ENCODE results near the gene RCAN2.

Gene RCAN2

DNA sequence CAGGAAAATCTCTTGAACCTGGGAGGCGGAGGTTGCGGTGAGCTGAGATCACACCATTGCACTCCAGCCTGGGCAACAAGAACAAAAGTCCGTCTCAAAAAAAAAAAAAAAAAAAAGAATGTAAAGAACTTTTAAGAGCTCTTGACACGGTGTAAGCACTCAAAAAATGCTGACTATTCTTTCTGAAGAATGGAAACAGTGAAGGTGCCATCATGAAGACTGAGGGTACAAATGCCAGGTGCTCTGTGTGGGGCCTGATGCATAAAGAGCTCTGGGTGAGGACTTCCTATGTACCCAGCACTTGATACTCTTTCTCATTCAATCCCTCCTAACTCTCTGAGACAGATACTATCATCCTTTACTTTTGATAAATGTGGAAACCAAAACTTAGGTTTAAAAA lies 275.5 kb downstream of the RCAN2 start:
- DNase-seq (ENCODE audit: low read depth in 2 of 2) = no peak

DNA sequence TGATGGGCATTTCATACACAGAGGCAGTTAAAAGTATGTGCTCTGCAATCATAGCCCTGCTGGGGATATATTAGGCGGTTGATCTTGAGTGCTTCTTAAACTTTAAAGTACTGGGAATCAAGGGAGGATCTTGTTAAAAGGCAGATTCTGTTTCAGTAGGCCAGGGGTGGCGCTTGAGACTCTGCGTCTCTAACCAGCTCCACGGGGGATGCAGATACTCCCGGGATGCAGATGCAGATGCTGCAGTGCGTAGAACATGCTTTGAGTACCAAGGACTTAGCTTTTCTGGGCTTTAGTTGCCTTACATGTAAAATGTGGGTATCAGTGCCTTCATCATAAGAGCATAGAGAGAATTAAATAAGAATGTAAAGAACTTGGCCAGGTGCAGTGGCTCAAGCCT lies 276.0 kb downstream of the RCAN2 start:
- DNase-seq (ENCODE audit: low read depth in 2 of 2) = no peak

DNA sequence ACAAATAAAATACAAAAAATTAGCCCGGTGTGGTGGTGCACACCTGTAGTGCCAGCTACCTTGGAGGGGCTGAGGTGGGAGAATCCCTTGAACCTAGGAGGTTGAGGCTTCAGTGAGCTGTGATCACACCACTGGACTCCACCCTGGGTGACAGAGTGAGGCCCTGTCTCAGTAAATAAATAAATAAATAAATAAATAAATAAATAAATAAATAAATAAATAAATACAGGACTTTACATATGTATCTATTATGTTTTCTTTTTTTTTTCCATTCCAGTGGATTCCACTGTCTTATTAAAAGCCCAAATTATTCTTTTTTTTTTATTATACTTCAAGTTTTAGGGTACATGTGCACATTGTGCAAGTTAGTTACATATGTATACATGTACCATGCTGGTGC lies 279.3 kb downstream of the RCAN2 start:
- DNase-seq (ENCODE audit: low read depth in 2 of 2) = no peak

DNA sequence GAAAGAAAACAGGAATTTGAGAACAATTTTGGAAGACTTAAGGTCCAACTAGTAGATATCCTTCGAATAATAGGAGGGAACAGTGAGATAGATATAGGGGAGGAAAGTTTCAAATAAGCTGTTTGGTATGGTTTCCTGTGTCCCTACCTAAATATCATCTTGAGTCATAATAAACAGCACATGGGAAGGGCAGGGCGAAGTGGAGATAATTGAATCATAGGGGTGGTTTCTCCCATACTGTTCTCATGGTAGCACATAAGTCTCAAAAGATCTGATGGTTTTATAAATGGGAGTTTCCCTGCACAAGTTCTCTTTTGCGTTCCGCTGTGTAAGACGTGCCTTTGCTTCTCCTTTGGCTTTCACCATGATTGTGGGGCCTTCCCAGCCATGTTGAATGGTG lies 281.0 kb downstream of the RCAN2 start:
- DNase-seq (ENCODE audit: low read depth in 2 of 2) = no peak

DNA sequence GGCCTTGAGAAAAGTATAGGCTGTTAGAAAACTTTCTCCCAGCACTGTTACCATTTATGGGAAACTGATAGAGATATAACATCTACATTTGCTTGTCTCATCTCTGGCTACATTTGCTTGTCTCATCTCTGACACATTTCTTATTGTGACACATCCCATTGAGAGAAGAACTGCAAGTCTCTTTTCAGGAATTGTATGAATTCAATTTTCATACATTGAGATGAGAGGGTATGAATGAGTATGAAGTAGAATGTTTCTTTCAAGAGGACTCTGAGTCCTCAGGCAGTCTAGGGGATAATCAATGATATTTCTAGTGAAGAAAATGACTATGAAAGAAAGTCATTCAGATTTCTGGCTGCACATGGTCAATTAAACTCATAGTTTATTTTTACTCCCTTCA lies 282.9 kb downstream of the RCAN2 start:
- no peak for DNase-seq (ENCODE audit: low read depth in 2 of 2)

DNA sequence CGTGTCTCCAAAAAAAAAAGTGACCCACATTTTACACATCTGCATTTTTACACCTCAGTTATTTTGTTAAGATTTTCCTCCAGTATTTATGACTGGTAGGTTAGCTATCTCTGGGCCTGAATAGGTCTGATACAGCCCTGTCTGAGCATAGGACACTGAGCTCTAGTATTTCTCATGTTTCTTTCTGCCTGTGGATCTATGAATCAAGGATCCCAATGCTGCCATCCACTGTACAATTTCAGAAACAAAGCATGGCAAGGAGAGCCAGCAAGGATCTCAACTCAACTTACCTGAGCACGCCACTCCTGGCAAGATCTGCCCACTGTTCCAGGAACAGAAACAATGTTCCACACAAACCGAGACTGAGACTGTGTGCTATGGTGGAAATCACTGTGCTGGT lies 284.1 kb downstream of the RCAN2 start:
- DNase-seq (ENCODE audit: low read depth in 2 of 2) = no peak

DNA sequence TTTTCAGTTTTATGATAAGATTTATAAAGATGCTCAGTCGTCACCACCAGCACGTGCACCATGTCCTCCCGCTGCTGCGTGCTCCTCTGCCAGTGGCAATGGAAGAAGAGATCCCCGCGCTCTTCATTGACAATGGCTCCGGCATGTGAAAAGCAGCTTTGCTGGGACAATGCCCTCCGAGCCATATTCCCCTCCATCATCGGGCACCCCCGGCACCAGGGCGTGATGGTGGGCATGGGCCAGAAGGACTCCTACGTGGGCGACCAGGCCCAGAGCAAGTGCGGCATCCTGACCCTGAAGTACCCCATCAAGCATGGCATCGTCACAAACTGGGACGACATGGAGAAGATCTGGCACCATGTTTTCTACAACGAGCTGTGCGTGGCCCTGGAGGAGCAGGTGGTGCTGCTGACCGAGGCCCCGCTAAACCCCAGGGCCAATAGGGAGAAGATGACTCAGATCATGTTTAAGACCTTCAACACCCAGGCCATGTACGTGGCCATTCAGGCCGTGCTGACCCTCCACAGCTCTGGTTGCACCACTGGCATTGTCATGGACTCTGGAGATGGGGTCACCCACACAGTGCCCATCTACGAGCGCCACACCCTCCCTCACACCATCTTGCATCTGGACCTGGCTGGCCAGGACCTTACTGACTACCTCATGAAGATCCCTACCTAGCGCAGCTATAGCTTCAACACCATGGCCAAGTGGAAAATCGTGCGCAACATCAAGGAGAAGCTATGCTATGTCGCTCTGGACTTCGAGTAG lies 286.2 kb downstream of the RCAN2 start:
- no peak for DNase-seq (ENCODE audit: low read depth in 2 of 2)

DNA sequence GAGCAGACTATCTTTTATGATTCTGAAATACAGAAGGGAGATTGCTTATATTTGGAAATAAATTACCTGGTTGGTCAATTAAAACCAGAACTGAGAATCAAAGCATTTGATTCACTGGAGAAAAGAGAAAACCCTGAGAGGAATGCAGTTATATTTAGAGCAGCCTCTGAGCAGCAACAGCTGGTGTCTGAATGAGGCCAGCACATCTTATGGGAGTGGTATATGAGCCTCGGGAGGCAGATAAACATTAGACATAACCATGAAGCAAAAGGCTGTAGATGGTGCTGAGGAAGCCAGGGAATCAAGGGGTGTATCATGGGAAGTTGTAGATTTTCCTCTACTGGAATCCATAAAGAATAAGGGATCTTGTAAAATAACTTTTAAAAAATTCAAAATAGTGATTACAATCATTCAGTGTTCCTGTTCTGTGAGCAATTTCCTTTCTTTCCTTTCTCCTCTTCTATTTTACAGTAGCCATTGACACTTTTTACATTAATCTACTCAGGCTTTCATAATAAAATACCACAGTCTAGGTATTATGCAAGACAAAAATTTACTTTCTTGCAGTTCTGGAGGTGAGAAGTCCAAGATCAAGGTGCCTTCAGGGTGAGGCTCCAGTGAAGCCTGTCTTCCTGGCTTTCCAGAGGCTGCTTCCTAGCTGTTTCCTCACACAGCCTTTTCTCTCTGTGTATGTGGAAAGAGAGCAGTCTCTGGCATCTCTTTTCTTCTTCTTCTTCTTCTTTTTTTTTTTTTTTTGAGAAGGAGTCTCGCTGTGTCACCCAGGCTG lies 287.7 kb downstream of the RCAN2 start:
- no peak for DNase-seq (ENCODE audit: low read depth in 2 of 2)

DNA sequence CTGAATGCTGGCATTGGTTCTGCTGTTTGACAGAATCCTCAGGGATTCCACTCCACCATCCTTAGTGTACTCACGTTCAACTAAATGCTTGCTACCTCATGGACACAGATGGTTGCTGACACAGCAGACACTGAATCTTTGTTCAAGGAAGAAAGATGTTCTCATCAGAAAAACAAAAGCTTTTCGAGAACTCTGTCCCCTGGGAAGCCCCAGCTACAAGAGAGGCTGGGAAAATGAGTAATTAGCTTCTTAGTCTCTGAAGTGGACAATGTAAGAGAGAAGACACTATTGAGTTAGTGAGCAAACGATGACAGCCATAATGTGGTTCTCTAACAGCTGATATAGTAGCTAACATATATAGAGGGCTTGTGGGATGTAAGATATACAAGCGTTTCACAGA lies 289.5 kb downstream of the RCAN2 start:
- DNase-seq (ENCODE audit: low read depth in 2 of 2) = no peak

DNA sequence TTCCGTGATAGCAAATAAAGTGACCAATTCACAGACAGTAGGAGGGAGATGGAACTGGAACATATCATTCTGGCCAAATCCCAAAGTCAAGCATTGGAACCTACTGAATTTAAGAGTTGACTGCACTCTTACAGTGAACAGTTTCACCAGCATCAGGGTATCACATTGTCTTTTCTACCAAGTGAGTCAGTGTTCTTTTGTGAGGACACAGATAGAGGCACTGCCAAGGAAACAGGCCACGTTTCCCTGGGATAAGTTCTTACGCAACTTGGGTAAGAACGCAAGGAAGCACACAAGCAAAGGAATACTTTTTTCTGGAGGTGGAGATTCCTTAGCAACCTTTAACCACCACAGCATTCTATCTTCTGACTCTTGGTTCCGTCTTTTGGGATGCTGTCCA lies 291.9 kb downstream of the RCAN2 start:
- DNase-seq (ENCODE audit: low read depth in 2 of 2) = no peak

DNA sequence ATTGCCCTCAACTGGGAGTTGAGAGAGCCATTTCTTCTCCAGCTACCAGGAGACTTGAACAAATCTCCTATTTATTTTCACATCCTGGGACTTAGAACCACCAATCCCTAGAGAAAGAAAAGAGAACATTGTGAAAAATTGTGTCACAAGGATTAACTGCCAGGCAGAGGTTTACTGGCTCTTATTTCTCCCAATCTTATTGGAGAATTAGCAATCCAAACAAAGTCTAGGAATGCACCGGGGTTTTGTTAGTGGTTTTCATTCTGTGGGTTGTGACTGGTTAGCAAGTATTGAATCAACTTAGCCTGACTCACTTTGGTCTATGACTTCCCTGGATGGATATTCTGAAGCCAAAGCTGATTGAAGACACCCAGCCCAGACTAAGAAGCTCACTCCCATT lies 299.3 kb downstream of the RCAN2 start:
- no peak for DNase-seq (ENCODE audit: low read depth in 2 of 2)

DNA sequence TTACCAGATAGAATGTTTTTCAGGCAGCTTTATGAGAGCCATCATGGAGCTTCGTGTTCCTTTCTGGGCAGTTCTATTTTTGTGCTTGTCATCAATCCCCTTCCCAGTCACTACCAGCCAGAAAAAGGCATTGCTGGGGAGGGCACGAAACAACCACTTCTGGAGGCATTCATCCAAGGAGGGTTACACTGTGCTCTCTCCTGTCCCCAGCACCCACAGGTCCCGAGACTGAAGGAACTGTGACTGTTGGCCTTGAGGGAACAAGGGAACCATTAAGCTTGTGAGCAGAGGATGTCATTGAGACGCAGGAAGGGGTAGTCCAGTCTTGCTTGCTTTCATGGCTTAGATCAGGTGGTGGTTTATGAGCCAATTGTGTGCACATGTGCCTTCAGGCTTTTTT lies 300.4 kb downstream of the RCAN2 start:
- DNase-seq (ENCODE audit: low read depth in 2 of 2) = no peak

DNA sequence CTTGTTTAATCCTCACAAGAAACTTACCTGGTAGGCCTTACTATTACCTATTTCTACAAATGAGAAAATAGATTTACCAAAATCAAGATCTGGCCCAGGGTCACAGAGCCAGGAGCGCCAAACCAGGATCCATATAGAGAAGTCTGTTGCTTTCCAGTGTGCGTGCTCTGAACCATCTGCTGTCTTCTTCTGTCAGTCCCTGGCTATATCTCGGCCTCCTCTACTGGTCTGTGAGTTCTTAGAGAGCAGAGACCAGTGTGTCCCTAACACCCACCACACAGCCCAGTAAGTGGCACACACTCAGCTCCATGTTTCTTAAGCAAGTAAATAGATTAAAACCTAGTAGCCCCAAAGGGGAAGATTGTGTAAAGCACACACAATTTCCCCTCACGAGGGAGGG lies 301.5 kb downstream of the RCAN2 start:
- no peak for DNase-seq (ENCODE audit: low read depth in 2 of 2)

DNA sequence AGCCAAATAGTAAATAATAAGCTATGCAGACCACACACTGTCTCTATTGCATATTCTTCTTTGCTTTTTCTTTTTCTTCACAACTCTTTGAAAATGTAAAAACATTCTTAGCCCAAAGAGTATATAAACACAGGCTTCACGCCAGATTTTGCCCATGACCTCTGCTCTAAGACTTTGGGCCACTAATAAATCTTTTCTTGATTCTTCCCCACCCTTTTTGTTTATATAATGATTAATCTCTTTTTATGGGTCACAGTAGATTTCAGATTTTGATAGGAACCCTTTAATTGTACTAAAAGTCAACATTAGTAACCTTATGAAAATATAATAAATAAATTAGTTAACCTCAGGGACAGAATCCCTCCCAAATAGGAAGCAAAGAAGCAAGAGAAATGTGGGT lies 304.7 kb downstream of the RCAN2 start:
- DNase-seq (ENCODE audit: low read depth in 2 of 2) = no peak

DNA sequence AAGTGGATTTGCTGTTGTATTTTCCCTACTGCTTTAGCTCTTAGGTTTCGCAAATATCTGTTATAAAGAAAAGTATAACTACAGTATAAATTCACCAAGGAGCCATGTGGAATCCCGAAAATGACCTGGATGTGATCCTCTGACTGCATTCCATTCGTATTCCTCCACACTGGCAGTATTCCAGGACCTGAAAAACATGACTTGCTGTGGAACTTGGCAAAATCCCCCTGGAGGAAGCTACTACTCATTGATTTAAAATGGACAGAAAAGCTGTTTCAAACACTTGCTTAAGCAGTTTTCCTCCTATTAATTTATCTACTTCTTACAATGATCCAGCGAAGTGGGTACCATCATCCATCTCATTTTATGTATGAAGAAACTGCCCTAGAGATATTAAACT lies 307.1 kb downstream of the RCAN2 start:
- no peak for DNase-seq (ENCODE audit: low read depth in 2 of 2)

DNA sequence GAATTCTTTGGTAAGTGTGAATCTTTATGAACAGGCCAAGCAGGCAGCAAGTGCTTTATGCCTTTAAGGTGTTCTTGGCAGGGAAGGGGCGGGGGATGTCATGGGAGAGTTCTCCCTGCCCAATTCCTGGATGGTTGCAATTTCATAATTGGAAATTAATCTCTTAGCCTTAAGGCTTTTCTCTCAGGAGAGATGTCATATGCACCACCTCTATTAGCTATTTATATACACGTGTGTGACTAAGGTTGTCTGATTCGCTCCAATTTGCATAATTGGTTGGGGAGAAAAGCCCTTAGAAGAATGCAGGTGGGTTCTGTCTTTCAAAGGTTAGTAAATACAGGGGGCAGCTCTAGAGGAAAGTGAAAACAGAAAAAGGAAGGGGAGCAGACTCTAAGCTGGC lies 315.3 kb downstream of the RCAN2 start:
- no peak for DNase-seq (ENCODE audit: low read depth in 2 of 2)

DNA sequence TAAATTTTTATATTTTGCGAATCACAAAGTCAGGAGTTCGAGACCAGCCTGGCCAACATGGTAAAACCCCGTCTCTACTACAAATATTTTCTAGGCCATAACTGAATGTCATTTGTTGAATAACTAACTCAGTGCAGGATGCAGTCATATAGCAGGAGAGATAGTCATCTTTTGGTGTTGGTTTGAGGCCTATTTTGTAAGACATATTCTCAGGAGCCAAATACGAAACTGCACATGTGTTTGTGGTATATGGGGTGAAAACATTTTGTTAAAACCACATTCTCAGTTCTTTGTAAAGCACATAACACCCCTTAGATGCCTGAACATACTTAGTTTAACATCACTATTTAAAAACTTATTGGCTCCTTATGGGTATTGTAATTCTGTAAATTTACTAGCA lies 315.8 kb downstream of the RCAN2 start:
- DNase-seq (ENCODE audit: low read depth in 2 of 2) = no peak

DNA sequence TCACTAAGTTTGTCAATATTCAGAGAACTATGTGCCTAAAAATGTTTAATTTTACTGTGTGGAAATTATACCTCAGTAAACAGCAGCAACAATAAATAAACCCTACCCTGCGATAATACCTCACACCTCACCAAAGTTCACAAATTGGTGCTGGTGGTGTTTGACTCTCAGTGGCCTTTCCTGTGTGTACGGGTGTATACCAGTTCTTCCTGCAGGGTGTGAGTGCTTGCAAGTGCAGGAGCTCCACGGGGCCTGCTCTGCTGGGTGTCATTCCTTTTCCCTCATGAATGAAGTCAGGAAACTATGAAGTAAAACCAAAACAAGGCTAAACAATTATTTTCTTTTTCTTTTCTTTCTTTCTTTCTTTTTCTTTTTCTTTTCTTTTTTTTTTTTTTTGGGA lies 316.3 kb downstream of the RCAN2 start:
- no peak for DNase-seq (ENCODE audit: low read depth in 2 of 2)

DNA sequence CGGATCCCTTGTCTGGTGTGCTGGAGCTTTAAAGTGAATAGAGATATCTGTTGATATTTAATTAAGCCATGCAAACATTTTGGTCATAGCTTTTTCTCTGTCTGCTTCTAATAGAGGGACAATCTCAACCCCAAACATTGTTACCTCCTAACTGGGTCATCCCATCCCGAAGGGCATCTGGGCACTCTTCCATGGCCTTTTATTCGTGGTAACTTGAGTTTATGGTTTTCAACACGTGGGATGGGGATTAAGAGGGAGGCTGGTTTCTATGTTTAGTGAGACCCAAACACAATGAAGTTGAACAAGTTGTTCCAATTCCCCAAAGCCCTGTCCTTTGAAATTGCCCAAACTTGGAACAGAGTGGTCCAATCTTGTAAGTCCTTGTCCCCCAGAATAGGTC lies 319.1 kb downstream of the RCAN2 start:
- no peak for DNase-seq (ENCODE audit: low read depth in 2 of 2)

All from stimulated activated CD8-positive, alpha-beta memory T cell treated with anti-CD3 and anti-CD28 coated beads, Interleukin-2, amount 100 ng/mL, for 48 hours (primary cell).